SIG-M5 treated with dmso at 0.1 percent for 504 hours (cell line): ENCODE measurements around the gene DOCK10.
A peak's percentile ranks its signal among the peaks of the same experiment; 100 is the strongest.

ENCODE experiments used
- DNase-seq: peaks from one replicate; lab custom pipeline; 2025; ENCODE audit not compliant: unreplicated experiment; lab: John Stamatoyannopoulos, UW

DOCK10 gene

DNA sequence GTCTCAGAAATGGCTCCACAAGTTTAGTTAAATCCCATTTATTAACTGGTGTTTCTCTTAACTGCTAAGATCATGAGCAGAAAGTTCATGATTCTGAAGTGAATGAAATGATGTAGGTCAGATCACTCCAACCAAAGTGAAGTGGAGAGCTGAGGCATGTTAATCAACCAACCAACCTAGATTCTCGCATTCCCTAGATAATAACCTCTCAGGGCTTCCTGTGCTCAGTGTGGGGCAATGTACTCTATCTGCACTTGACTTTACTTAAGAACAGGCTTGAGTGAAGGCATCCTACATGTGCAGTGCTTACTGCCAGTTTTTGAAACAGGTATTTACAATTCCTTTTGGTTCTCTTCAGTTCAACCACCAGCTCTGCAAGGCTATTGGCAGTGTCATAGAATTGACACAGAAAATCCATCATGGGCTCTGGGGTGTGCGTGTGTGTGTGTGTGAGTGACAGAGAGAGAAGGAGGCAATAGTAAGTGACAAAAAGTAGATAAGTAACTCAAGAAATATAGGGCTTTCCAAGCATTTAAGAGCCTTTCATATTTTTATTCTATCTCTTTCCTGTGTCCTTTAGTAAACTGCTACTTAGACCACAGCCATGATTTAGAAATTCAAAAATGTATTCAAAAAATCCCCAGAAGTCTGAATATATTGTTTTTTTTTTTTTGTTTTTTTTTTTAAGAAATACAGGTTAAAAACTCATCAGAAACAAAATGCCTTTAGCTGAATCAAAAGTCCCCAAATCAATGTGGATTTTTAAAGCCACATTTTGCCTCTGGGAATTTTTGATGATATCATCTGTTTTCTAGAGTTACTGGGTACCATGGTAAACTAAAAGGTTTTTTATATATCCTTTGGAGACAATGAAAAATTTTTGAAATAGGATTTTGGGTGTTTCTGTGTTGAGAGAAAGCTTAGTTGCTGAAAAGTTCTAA is 28.6 kb downstream of the DOCK10 start:
- no peak for DNase-seq

DNA sequence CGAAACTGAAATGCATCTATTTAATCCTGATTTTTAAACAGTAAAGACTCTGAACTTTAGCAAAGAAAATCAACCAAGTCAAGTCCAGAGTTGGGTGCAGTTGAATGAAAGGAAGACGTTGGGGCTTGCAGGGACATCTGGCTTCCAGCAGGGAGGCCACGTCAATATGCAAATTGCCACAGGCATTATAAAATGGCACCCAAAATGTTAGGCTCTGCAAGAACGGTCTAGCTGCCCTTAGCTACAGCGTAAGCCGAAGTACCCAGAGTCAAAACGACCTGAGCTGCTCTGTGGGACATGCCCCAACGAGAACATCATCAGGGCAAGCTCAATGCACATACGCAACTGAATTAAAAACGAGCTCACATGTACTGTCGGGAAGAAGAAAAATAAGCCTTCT is 30.7 kb downstream of the DOCK10 start:
- DNase-seq: no peak

DNA sequence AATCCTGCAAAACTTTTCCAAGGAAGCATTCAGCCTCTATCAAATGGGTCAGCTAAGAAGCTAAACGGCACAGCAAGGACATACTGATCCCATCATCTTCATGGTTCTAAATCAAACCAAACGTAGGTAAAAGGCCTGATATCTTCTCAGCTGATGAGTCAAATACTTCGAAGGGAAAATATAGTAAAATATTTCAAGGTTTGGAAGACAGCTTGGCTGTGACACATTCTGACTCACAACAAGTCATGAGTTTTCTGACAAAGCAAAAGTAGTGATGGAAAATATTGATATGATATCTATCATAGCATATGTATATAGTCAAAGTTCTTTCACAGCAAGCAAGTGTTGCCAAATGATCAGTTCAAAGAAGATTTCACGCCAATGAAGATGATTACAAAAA is 31.5 kb downstream of the DOCK10 start:
- DNase-seq: no peak

DNA sequence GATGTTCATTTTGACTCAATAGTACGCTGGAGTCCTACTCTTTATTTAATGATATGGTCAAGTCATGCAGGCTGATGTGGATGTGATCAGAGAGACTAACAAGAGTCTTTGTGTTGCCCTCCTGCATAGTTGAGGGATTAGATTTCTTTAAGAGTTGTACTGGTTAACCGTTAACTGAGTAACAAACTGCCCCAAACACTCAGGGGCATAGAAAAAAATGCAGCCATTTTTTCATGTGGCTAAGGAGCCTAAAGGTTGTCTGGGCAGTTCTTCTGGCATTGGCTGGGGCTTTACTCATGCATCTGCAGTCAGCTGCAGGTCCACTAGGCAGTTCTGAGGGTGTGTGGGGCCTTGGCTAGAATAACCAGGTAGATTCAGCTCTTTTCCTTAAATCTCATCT is 32.5 kb downstream of the DOCK10 start:
- no peak for DNase-seq

DNA sequence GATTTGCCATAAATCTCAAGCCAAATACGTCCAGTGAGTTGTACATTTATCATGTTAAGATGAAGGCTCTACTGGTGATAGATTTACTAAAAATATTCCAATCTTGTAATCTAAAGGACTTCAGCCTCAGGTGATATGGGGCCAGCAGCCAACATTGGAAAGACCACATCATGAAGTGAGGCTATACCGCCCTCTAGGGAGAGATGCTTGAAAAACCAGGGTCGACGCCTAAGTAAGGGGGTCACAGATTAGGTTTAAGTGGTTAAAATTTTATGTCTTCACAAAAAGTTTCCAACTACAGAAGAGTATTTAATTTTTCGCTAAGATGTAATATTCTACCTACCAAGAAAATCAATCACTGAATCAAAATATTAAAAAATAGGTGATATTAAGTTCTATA is 33.3 kb downstream of the DOCK10 start:
- peak; percentile 13 for DNase-seq

DNA sequence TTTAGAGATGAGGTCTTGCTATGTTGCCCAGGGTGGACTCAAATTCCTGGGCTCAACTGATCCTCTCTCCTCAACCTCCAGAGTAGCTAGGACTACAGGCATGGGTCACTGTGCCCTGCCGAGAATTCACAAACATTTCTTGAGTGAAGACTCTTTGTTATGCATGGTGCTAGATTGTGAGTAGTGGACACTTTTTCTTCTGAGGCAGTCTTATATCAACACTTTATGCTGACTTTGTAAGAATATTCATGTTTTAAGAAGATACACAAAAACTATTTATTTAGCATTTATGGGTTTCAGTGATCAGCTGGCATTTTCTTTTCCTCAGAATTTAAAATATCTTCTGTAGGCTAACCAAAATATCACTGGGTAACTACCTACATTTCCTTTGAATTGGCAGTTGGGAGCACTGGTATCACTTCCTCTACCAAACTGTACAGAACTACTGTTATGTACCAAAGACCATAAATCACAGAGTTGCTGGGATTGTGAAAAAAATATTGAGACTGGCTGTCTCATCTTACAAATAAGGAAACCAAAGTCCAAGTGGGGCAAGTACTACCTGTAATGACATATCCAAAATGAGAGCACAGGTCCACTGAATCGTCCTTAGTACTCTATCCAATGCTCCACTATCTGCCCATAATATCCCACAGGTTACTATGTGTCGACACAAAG is 34.0 kb downstream of the DOCK10 start:
- peak; percentile 45 for DNase-seq

DNA sequence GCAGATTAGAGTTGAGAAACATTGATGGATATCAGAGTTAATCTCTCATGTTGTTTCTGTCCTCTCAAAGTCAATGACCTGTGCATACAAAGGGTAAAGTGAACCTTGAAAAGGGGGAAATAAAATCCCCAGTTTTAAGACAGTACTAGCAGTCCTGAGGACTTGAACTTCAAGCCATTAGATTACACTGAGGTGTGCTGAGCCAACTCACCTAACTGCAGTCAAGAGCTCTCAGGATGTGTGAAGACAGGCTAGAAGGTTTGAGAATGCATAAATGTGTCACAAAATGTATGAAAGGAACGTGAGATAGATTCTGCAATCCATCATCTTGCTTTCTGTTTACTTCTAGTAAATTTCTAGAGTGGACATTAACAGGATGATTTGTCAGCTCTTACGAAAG is 35.5 kb downstream of the DOCK10 start:
- DNase-seq: no peak

DNA sequence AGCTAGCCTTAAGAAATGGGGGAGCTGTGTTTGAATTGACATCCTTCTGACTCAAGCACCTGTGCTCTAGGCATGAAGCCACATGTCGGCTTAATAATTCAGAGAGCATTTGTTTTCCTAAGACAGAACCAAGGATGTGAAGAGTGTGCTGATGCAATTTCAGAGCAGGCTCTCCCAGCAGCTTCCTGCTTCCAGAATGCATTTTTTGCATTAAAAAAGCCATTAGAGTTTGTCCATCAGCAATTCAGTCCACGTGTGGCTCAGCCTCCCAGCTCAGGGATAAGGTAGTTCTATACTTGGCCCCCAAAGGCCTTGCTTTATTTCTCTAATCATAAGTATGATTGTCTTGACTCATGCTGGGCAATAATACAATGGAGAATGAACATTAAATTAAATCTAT is 37.7 kb downstream of the DOCK10 start:
- DNase-seq: no peak

DNA sequence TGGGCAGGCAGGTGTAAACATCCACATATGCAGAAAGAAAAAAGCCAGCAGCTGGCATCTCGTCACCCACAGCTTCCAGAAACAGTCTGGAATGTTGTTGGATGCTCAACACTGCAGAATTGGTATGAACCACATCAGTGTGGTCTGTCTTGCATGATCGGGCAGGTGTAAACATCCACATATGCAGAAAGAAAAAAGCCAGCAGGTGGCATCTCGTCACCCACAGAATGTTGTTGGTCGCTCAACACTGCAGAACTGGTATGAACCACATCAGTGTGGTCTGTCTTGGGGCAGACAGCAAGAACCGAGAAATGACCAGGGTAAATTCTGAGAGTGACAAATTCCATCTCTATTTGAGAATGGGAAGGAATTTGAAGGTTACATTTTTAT is 39.6 kb downstream of the DOCK10 start:
- DNase-seq: peak; percentile 20

DNA sequence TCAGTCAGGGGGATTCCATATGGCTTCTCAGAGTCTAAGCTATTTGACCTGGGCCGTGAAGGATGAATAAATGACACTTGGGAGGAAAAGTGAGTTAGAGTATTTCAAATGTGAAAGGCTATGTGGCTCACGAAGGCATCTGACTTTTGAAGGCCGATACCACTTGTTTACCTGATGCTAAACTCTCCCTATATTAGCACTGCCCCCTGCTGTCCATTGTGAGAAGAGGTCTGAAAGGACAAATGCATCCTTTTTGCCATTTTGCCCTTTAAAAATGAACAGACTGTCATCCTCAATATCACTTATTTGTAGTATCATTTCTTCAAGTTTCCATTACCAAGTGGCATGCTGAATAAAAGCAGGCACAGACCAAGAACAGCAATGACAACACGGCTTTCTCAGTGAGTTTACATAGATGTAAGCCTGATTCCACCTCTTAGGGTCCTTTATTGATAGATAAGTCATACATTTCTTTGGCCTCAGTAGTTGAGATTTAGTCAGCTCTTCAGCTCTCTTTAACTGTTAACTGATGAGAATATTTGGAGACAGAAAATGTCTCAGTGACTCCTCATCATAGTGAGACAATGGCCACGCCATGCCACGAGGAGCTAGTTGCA is 40.1 kb downstream of the DOCK10 start:
- peak; percentile 71 for DNase-seq

DNA sequence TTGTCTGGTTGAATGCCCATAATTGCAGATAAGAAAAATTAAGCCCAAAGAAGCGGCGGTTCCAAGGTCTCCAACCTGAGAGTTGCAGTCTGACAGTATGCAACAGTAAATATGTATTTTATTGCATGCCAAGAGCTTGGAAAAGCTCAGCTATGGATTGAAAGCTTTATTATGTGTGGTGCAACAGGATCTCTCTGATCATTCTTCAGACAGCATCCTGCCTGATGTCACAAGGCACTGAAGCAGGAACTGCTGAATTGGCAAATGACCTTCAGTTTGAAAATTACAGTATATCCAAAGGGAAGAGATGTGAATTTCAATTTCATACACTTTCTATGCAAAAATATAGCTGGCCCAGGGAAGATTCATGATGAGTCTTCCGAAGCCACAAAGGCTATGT is 42.5 kb downstream of the DOCK10 start:
- no peak for DNase-seq

DNA sequence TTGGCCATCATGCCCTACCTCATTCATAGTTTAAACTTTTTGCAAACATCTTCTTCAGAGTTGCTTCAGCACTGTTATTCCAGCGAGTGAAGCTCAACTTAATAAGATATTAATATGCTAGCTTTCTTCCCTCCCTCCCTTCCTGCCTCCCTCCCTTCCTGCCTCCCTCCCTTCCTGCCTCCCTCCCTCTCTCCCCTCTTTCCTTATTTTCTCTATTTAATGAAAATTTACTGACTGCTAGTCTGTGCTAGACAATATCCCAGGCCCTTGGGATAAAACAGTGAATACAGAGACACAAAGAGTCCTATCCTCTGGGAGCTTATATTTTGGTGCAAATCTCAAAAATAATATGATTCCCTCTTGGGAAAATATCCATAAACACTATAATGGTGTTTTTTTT is 42.9 kb downstream of the DOCK10 start:
- no peak for DNase-seq

DNA sequence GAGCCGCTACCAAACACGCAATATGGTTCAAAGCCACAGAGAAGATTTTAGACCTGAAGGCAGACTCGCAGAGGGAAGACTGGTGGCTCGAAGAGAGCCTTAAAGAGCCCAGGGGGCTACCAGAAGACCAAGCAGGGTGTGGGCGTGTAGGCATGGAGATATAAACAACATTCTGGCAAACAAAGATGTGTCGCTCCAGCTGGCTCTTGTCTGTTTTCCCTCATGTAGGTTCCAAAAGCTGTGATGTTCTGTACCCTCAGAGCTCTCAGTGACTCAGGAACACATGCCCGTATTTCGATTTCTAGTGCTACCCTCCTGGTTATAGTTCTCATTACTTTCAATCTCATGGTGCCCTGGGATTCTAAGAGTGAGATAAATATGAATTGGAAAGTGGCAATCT is 44.5 kb downstream of the DOCK10 start:
- DNase-seq: no peak

DNA sequence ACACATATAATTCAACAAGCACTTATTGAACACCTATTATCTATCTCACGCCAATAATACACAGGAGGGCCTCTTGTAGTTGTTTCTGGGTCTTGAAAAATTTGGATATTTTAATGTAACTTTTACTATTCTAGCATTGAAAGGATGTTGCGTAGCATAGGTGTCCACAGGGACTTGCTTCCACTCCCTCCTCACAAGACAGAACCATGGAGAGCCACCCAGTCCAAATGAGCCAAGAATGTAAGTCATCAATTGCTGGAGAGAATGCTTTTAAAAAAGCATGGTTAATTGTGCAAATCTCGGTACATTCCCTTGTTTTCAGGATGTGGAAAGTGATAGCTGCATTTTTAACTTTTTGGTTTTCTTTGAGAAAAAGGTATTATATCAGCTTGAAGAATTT is 46.8 kb downstream of the DOCK10 start:
- DNase-seq: no peak

DNA sequence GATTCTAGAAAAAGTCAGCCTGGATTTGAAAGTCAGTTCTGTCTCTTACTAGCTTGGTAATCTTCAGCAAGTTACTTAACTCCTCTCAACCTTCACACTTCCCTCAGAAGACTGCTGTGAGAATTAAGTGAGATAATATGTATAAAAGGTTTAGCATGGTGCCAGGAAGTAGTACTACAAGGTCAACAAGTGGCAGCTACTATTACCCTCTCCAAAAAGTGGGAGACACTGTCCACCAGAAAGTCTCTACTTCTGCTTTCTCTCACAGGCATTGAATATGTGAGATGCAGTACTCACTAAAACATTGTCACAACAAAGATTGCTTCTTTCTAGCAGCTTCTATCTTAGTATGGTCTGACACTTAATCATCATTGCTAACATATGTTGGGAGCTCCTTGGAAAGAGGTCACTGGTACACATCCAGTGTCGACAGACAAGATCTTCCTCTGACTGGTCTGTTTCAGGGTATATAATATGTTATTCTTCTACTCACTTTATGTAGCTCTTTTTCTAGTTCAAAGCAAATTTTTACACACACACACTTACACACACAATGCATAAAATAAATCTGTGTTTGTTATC is 47.9 kb downstream of the DOCK10 start:
- DNase-seq: no peak

DNA sequence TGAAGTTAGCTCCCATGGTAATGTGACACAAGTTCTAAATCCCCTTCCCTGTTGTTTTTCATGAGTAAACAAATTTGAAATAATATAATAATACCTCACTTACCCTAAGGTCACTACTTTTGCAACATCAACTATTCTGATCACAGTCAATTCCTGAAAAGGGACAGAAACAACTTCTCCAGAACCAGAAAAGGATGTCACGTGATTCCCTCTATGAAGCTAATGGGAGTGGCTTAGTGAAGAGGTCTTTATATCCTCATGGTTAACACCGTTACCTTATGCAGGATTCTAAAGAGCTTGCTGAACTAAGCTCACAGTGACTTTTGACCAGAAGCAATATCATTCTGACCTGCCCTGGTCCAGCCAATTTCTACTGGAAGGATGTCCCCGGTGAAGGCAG is 51.6 kb downstream of the DOCK10 start:
- no peak for DNase-seq

DNA sequence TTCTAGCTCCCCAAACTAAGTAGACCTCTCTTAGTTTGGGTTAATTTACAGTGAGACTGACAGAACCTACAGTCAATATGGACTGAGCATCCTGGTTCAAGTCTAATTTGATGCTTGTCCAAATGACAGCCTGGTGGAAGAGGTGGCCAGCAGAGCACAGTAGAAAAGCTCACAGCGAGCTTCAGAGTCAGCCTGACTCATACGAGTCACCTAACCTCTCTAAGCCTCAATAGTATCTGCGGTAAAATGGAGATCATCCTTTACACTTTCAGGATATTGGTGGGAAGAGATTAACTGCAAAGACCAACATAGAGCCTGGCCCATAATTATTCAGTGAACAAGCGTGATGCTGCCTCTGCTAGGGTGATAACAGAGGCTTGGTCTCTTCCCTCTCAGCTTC is 54.5 kb downstream of the DOCK10 start:
- DNase-seq: no peak

DNA sequence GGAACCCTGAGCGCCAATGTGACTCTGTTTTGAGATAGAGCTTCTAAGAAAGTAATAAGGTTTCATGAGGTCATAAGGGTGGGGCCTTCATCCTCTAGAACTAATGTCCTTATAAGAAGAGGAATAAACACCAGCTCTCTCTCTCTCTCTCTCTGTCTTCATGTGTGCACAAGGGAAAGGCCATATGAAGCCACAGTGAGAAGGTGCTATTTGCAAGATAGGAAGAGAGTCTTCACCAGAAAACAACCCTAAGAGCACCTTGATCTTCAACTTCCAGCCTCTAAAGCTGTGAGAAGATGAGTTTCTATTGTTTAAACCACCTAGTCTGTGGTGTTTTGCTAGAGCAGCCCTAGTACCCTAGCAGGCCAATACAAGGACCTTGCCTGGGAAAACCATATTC is 55.8 kb downstream of the DOCK10 start:
- DNase-seq: no peak

DNA sequence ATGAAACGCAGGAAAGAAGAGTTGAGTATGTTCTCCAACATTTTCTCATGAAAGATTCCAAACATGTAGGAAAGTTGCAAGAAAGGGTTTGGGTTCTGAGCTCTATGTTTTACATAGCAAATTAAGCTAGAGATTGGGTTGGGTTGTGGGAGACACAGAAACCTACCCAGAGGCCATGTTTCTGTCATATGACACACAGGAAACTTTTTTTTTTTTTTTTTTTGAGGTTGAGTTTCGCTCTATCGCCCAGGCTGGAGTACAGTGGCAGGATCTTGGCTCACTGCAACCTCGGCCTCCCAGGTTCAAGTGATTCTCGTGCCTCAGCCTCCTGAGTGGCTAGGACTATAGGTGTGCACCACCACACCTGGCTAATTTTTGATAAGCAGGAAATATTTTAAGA is 57.6 kb downstream of the DOCK10 start:
- DNase-seq: no peak

DNA sequence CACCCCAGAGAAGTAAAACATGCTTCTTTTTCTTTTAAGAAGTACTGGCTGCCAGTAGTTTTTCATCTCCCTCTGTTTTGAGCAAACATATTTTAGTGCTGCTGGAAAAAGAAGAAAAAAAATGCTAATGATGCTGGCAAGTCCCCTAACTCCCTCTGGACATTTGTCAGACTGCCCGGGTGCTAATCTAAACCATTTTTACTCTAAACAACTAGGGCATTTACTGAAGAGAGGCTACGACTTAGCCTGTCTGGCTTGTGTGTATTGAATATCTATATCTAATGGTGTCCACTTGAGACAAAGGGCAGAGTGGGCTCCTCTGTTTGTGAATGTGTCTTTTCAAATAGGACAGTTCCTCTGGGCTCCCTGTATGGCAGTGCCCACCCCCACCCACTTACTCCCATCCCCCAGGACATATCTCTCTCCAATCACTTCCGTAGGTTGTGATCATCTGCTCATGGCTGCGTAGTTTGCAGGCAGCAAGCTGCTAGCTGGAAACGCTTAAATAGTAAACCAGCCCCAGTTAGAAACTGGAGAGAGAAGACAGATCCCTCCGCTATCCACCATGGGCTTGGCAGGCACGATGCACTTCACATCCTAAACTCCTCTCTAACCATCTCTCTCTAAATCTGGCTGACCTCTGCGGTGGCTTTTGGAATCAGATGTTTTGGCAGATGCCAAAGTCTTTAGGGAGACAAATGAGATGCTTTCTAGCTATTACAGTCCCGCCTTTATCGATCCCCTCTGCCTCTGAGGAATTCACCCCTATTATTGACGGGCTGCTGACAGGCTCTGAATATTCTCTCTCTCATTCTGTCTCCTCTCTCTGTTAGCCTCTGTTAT is 58.3 kb downstream of the DOCK10 start:
- no peak for DNase-seq
